ENCODE results near the gene MVD.

MVD gene

DNA sequence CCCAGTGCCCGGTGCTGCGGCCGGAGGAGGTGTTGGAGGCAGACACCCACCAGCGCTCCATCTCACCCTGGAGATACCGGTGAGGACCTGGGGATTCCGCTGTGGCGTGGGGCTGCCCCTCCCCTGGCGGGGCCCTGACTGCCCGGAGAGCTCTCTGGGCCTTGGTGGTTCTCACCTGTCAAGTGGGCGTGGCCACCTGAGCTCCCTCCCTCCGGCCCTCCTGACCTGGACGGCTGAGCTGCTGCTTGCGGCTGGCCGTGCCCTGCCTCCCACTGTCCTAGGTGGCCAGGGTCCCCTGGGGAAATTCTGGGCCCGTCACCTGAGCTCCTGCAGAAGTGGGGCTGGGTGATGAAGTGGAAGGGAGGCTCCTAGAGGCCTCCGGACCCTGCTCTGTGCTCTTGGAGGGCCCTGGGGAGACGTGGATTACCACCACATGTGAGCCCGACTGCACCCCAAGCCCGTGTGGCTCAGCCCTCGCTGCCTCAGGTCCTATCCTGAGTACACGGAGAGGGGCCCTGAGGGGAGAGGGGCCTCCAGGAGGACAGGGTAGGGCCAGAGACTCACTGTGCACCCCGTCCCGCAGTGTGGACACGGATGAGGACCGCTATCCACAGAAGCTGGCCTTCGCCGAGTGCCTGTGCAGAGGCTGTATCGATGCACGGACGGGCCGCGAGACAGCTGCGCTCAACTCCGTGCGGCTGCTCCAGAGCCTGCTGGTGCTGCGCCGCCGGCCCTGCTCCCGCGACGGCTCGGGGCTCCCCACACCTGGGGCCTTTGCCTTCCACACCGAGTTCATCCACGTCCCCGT lies 23.5 kb downstream of the MVD start:
- no peak for DNase-seq

DNA sequence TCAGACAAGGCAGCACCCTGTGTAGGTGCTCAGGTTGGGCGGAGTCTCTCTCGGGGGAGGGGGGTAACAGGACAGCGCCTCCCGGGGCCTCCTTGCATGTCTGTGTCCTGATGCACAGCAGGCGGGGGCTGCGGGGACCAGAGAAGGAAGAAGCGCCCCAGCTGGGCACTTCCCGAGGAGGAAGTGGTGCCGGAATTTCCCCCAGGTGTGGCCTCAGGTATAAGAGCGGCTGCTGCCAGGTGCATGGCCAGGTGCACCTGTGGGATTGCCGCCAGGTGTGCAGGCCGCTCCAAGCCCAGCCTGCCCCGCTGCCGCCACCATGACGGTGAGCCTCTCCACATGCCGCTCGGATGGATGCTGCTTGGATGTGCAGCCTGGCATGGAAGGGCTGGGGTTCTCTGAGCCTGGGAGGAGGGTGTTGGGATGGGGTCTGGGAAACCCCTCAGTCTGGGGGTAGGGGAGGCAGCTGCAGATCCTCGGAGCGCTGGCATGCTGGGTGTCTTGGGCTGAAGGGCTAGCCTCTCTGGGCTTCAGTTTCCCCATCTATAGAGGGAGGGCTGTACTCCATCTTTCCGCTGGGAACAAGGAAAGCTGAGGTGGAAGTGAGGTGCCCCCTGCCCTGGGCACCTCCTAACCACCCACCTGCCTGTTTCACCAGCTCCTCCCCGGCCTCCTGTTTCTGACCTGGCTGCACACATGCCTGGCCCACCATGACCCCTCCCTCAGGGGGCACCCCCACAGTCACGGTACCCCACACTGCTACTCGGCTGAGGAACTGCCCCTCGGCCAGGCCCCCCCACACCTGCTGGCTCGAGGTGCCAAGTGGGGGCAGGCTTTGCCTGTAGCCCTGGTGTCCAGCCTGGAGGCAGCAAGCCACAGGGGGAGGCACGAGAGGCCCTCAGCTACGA lies 24.3 kb downstream of the MVD start, which contains the start of gene IL17C:
Gene IL17C (plus strand): TSS at position 250 of the 908 bp plus-strand sequence. CDS start 70 bp downstream, at position 320.
- no peak for DNase-seq

DNA sequence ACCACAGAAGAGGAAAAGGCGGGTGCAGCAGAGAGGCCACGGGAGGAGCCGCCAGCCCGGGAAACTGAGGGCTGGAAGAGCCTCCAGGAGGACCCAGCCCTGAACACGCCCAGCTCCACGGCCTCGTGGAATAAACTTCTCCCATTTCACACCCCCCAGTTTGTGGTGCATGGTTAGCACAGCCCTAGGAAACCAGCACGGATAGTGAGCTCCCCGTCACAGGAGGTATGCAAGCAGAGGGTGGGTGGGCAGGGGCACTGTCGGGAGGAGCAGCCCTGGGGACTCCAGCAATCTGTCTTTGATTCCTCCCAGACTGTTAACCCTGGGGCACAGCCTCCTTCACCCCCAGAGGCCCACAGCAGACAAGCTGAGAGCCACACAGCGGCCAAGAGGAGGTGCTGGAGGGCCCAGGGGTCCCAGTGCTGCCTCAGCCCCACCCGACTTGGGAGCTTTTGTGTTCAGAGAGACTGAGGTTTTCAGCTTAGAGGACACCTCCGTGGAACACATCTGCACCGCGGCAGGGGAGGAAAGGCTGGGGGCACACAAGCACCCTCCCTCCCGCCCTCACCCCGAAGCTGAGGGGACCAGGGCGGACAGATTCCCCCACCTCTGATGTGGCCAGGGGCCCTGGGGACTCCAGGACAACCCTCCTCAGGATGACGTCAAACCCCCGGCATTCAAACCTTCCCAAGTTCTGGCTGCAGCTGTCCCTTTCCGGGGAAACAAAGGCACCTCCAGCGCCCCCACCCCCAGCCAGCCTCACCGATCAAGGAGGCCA lies 26.2 kb downstream of the MVD start:
- DNase-seq, result no peak

DNA sequence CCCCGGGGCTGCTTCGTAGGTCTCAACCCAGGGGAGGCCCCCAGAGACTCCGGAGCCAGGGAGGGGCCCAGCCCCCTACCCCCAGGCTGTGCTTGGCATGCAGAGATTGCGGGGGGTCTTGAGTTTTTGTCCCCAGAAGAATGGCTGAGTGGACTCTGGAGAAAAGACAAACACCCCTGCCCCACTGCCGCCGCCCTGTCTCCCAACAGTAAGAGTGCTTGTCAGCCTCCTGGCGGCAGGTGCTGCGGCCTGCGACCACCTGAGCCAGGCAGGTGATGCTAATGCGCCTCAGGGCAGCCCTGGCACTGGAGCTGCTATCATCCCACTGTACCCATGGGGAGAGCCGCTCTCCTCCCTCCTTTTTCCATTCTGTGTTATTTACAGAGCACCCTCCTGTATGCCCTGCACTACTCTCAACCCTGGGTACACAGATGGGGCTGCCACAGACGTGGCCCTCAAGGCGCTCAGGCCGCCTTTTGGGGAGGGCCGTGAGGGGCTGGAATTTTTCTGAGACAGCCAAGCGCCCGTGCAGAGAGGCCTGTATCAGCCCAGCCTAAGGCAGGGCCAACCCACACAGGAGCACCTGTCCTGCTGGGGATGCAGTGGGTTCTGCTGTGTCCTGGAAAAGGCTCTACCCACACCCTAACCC lies 27.1 kb downstream of the MVD start:
- no peak for DNase-seq

DNA sequence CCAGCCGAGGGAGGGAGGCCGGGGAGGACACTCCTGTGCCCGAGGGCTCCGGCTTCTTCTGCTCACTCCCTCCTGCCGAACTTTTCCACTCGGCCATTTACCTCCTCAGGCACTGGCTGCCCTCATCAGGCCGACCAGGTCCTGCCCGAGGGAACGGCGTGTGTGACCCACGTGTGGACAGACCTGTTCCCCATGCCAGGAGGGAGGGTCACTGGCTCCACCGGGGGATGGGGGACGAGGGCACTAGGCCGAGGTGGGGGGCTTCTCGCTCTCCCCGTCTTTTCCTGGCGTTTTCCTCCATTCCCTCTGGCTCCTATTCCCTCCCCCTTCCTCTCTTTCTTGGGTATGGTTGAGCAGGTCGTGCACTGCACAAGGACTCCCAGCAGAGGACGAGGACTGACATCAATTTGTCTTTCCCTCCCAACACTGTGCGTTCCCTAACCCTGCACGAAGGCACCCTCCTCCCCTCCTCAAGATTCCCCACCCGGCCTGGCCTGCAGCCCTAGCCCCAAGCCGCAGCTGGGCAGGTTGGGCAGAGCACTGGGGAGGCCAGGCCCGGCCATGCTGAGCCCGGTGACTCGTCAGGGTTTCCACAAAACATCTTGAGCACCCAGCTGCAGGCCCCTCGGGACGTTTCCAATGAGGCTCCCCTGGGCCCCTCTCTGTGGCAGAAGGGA lies 27.8 kb downstream of the MVD start:
- no peak for DNase-seq

DNA sequence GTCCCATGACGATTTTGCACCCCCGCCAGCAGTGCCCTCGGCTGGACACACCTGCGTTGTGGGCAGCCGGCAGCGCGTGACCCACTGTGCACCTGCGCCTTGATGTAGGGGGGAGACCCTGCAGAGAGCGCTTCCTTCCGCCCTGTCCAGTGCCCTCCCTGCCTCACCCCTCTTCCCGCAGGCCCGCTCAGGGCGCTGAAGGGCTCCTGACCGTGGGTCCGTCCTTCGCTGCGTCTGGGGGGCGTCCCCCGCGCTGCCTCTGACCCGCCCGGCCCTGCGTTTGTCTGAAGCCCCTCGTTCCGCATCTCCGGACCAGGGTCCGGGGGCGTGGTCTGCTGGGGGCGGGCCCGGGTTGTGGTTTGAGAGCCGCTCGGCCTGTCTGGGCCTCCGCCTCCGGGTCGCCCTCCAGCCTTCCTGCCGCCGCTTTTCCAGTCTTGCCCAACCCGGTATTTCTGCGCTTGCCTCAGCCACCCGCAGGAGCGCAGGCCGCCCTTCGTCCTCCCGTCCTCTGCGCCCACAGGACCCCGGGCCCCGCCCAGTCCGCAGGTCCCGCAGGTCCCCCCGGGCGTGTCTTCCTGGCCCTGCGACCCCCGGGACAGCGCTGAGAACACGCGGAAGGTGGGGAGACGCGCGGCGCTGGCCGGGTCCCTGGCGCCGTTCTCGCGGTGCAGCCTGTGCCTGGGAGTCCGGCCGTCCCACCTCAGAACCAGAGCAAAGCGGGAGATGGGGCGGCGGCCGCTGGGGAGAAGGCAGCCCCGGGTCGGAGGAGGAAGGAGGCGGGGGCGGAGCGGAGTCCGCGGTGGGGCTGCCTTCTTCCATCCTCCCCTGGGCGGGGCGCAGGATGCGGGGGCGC lies 28.5 kb downstream of the MVD start:
- DNase-seq, result no peak

DNA sequence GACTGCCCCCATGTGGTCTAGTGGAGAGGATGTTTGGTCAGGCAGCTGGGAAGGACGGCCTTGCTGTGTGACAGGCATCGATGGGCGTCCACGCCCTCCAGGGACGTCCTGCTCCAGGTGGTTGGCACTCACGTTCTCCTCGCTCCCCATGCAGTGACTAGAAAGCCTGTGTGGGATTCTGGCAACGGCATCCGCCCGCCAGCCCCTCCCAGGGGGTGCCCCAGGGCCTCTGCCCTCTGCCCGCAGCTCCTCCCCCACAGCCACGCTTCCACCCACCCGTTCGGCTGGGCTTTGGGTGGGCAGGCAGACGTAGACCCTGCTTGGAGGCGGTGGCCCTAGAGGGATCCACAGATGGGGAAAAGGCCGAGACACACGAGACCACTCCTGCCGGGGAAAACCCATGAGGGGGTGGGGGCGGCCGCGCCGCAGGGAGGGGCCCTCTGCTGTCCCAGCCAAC lies 29.2 kb downstream of the MVD start:
- no peak for DNase-seq

DNA sequence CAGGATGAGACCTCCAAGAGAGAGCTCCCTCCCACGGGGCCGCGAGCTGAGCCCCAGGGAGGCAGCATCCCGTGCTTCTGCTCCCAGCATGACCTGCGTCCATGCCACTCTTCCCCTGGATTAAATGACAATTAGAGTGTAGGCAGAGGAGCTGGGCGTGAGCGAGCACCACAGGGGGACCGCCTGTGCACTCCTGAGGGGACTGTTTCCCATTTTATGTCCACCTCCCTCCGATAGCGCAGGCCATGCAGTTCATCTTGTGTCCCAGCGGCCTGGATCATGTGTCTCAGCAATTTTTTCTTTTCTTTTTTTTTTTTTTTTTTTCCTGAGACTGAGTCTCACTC lies 30.3 kb downstream of the MVD start:
- DNase-seq, result no peak

DNA sequence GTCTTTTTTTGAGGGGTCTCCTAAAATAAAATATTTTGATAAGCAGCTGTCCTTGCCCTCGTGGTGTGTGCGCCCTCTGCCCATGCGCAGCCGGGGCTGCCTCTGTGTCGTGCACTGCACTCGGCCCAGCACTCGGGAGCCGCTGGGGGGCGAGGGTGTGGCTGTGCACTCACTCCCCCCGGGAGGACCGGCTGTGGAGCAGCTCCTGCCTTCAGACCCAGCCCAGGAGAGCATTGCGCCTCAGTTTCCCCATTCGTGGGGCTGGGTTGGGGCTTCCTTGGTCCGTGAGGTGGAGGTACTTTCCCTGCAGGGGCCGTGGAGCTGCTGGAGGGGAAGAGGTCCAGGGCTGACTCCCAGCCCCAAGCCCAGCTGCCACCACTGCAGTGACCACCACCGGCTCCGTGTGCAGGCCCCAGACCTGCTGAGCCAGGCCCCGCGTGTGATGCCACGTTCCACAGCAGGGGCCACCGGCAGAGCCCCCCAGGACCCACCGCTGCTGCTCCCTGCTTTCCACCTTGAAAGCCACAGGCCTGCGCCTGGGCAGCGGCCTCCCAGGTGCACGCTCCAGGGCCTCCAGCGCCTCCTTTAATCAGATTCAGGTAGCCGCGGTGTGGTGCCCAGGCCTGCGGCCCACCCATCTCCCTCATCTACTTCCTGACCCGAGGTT lies 30.8 kb downstream of the MVD start:
- no peak for DNase-seq

DNA sequence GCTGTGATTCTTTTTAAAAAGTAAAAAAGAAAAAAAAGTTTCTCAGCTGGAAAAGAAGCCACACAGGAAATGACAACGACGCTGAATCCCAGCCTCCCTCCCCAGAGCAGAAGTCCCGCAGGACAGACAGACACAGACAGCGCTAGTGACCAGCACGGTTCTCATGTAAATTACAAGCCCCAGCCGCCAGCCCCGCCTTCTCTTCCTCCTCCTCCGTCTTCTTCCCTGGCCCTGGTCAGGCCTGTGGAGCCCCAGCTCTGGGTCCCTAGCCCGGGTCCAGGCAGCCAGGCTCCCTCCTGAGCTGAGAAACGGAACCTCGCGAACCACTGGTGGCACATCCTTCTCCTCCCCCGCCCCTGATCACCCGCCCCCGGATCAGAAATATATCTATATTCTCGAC lies 31.5 kb downstream of the MVD start:
- DNase-seq, result no peak

DNA sequence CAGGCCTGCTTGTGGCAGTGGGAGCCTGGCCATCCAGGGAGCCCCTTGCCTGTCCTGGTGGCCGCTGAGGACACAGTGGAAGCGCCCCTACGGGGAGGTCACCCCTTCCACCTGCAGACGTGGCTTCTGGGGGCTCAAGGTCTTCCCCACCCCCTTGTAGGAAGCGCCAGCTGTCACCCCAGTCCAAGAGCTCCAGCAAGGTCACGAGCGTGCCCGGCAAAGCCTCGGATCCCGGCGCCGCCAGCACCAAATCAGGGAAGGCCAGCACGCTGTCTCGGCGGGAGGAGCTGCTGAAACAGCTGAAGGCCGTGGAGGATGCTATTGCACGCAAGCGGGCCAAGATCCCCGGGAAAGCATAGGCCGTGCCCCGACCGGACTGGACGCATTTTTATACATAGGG lies 31.9 kb downstream of the MVD start:
- DNase-seq, result no peak

DNA sequence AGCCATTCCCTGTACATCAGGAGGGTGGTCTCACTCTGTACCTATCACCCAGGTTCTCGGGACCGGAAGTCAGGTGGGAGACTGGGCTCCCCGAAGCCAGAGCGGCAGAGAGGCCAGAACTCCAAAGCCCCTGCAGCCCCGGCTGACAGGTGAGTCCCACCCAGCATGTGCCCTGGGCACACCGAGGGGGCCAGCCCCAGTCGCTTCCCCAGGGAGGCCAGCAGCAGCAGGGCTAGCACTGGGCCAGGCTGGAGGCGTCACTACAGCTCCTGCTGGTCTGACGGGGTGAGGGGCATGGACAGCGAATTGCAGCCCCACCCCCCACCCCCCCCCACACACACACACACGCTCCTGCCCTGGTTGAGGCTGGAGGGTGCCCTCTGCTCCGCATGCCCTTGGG lies 32.5 kb downstream of the MVD start:
- no peak for DNase-seq

DNA sequence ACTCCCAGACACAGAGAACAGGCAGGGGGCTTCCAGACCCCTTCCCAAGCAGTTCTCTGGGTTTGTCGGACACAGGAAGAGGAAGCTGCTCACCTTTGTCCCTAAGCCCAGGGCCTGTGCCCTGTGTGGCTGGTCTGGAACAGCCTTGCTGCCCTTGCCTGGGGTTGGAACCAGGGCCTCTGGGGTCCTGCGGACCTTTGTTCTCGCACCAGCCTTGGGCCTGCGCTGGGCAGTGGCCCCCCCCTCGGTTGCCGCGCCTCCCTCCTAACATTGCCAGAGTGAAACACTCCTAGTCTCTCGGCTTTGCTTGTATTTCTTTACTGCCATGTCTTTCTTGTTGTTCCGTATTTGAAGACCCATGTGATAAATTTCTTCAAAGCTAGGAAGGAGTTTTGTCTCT lies 33.1 kb downstream of the MVD start:
- no peak for DNase-seq

DNA sequence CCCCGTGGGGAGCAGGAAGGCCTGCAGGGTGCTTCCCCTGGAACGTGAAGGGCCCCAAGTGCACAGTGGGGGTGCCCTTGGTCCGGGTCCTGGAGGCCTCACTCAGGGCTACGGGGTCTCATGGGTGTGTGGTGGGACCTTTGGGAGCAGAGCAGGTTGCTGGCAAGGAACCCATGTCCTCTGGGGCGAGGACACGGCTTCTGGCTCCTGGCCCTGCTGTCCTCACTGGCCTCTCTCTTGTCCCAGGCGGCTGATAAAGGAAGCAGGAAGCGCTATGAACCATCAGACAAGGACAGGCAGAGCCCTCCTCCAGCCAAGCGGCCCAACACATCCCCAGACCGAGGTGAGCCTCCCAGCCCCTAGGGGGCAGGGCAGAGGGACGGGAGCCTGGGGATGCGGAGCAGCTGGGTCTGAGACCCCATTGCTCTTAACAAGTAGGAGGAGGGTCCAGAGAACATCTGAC lies 34.3 kb downstream of the MVD start:
- DNase-seq, result peak; percentile 45 to 54

DNA sequence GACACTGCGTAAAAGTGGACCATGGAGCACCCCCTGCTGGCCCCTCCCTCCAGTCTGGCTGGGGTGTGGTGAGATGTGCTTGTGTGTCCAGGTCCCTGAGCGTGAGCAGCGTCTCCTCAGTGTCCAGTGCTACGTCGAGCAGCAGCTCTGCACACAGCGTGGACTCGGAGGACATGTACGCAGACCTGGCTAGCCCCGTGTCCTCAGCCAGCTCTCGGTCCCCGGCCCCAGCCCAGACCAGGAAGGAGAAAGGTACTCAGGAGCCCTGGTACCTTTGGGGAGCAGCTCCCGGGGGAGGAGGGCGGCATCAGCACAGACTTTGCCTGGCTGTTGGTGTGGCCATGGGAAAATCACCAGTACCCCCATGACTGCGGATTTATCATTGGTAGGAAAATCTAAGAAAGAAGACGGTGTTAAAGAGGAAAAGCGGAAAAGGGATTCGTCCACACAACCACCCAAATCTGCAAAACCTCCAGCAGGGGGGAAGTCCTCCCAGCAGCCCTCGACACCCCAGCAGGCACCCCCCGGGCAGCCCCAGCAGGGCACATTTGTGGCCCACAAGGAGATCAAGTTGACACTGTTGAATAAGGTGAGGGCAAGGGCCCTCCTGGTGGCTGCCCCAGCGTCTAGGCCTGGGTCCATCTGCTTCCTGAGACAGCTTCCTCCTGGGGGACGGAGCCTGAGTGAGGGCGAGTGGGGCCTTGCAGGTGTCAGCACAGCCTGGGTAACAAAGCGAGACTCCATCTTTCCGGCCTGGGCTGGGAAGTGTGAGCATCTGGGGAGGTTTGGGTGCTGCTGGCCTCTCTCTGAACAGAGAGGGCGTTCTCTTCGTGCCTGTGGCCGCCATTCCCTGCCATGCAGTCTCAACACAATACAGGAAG lies 35.1 kb downstream of the MVD start:
- DNase-seq, result no peak

DNA sequence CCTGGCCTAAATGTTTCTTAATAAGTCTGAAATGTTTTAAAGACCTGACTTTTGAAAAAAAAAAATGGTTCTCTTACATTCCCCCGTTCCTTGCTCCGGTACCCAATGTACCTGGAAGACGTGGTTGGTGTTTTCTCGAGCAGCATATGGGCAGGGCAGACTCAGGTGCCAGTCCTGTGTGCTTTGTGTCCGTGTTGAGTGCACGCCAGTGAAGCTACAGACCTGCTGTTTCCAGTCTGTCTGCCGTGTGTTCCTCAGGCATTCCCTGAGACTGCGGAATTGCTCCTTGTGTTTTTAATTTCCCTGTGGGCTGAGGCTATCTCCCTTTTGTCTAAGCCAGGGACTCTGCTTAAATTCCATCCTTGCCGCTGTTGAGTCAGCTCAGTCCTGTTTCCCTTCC lies 36.2 kb downstream of the MVD start:
- no peak for DNase-seq

DNA sequence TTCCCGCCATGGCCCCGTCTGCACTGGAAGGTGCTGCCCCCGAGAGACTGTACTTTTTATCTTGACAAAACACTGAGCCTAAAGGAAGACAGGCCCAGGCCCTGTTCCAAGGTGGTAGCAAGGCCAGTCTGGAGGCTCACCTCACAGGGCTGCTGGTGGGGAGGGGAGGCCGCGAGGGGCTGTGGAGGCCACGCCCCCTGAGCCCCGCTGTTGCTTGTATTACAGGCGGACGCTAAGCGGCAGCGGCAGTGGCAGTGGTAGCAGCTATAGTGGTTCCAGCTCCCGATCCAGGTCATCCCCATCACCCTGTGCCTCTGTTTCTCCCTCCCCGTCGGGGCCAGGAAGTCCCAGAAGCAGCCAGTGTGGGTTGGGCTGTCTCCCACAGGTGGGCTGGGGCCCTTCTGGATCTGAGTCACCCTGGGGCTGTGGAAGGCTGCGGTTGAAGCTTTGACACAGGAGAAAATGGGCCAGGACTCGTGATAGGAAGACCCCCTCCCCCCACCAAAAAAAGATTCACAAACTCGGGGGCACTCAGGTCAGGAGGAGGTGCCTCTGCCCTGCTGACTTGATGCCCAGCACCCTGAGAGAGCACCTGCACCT lies 37.8 kb downstream of the MVD start:
- DNase-seq, result no peak

DNA sequence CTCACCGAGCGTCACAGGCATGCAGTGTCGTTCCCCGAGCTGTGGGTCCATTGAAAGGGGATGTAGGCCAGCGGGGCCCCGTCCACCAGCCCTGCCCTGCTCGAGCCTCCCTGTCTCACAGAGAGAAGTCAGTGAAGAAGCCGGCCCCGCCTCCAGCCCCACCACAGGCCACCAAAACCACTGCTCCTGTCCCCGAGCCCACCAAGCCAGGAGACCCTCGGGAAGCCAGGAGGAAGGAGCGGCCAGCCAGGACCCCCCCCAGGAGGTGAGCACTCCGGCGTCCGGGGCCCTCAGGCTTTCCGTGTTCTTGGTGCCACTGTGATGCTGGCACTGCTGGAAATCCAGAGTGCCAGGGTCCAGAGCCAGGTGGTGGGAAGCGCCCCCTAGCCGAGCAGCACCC lies 38.4 kb downstream of the MVD start:
- DNase-seq, result no peak

DNA sequence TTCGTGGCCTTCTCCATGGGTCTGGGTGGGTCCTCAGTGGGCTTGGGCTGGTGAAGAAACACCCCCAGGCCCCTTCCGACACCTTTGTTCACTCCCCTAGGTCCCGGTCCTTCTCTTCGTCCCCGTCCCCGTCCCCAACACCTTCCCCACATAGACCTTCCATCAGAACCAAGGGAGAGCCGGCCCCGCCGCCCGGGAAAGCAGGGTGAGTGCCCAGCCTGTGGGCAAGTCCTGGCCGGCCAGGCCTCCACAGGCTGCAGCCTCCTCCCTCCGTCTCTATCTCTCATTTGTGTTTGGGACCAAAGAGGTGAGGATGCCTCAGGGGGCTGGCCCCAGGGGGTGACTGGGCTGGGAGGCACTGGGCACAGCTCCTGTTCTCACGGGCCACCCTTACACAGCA lies 39.0 kb downstream of the MVD start:
- DNase-seq, result no peak
